ENCODE measurements around the gene DDX47.

DNA sequence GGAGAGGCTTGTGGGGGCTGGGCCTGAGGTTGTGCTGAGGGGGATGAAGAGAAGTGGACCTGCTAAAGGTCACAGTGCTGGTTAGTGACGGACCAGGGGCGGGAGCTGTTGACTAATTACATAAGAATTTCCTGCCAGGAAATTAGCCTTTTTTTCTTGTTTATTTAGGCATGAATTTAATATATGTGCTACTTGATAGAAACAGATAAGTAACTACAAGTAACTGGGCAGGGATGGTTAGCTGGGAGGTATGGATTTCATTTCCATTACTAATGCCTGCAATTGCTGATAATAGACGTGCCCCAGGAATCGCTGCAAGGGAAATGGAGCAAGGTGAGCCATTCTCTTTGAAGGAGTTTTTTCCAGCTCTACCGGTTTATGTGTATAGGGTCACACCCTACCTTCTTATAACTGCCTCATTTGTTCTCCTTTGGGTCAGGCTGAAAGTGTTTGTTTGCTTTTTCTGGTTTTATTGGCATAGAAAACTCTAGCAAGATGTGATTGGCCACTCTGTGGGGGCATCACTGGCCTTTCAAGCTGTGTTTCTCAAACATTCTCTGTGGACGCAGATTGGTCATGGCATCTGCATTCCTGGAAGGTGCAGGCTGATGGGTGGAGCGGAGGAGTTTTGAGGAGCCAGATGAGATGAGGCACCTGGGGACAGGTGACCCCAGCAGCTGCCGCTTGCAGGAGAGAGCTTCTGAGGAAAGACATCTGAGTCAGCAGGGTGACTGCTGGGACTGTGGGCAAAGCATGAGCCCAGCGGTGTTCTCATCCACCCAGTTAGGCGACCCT, 59.2 kb downstream of the DDX47 start:
- no peak for TF ChIP-seq CTCF (IDR thresholded peaks at IDR 0.05)
- no peak for TF ChIP-seq ZFX (IDR thresholded peaks at IDR 0.05; ENCODE audit: borderline replicate concordance)

Measured in 22Rv1 (cell line).